ENCODE results near the gene LGR6.
"Not testable (repeated sequence)": the region's sequence is repeated elsewhere in the genome, so short reads cannot be mapped to it uniquely, and the experiment has no call there.

The LGR6 gene

GRCh38 chr1:202176949-202177927 is 16.4 kb upstream of the LGR6 start:
- no peak for DNase-seq

- DNase-seq, result no peak
These were observed 13.5 kb upstream of the LGR6 start for GRCh38 chr1:202179828-202180750.

- DNase-seq, result not testable (repeated sequence)
These were observed 12.9 kb upstream of the LGR6 start for GRCh38 chr1:202180751-202181139.

- no peak for DNase-seq
These were observed 12.0 kb upstream of the LGR6 start for GRCh38 chr1:202181586-202181985.

GRCh38 chr1:202182040-202182877 is 11.3 kb upstream of the LGR6 start:
- no peak for DNase-seq

GRCh38 chr1:202184750-202185460 is 8.7 kb upstream of the LGR6 start:
- peak; percentile 82 for DNase-seq

- no peak for DNase-seq
These were observed 7.3 kb upstream of the LGR6 start for GRCh38 chr1:202186327-202186726.

GRCh38 chr1:202187041-202187671 is 6.4 kb upstream of the LGR6 start:
- DNase-seq, result no peak

GRCh38 chr1:202187697-202188407 is 5.7 kb upstream of the LGR6 start:
- DNase-seq, result no peak

GRCh38 chr1:202189001-202189790 is 4.4 kb upstream of the LGR6 start:
- peak; percentile 76 for DNase-seq

- DNase-seq, result no peak
These were observed 3.5 kb upstream of the LGR6 start for GRCh38 chr1:202189918-202190715.

GRCh38 chr1:202191391-202191790 is 2.2 kb upstream of the LGR6 start:
- not testable (repeated sequence) for DNase-seq

- DNase-seq, result peak; percentile 72
These were observed 607 bp upstream of the LGR6 start for GRCh38 chr1:202192770-202193613.

- DNase-seq, result no peak
These were observed 689 bp downstream of the LGR6 start for GRCh38 chr1:202194328-202194648.

- DNase-seq, result no peak
These were observed 4.2 kb downstream of the LGR6 start for GRCh38 chr1:202197653-202198365.

- no peak for DNase-seq
These were observed 4.7 kb downstream of the LGR6 start for GRCh38 chr1:202198366-202198724.

All from femur (tissue), 1 donor.